GM18517 (cell line): ENCODE results near the gene IRGQ.
"Not testable (repeated sequence)": the region's sequence is repeated elsewhere in the genome, so short reads cannot be mapped to it uniquely, and the experiment has no call there.

ENCODE experiments used
- ATAC-seq: cut with Tn5 transposase; IDR thresholded peaks from one replicate; pipeline ENCODE4 v1.9.1; 2021; ENCODE audit warnings: mild to moderate bottlenecking, moderate library complexity; ENCODE audit not compliant: unreplicated experiment

IRGQ gene

DNA sequence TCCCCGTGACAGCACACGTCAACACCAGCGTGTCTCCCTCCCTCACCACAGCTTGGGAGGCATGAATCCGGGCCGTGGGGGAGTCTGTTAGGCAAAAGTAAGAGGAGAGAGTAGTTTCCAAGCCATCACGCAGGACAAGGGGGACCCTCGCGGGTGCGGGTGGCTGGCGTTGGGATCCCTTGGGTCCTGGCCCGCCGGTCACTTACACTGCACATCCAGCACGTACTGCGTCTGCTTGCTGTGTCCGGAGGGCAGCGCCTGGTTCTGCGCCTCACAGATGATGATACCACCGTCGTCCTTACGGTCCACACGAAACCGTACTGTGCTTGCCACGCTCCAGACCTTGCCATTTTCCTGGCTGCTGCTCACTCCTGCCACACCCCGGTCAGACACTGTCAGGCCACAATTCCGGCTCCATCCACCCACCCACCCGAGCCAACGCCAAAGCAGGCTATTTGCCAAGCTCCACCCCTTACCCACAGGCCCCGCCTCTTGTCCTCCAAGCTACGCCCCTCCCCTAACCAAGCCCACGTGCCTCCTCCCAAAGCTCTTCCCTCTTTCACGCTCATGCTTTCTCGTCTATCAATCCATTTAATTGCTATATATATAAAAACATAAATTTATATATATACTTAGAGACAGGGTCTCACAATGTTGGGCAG is 30.1 kb upstream of the IRGQ start:
- ATAC-seq, result no peak

DNA sequence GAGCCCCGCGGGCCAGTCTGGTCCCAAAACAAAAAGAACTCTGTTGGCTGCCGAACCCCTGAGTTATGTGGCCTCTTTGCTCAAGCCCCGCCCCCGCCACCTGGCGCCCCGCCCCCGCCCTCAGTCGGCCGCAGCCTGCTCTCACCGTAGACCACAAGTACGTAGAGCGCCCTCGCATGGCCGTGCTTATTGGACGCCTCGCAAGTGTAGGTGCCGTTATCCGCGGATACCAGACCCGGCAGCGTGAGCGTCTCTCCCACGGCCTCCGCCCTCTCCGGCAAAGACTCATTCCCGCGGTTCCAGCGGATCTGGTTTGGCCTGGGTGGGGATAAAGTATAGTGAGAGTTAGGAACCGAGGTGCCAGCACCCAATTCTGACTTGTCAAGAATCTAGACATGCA is 29.0 kb upstream of the IRGQ start:
- no peak for ATAC-seq

DNA sequence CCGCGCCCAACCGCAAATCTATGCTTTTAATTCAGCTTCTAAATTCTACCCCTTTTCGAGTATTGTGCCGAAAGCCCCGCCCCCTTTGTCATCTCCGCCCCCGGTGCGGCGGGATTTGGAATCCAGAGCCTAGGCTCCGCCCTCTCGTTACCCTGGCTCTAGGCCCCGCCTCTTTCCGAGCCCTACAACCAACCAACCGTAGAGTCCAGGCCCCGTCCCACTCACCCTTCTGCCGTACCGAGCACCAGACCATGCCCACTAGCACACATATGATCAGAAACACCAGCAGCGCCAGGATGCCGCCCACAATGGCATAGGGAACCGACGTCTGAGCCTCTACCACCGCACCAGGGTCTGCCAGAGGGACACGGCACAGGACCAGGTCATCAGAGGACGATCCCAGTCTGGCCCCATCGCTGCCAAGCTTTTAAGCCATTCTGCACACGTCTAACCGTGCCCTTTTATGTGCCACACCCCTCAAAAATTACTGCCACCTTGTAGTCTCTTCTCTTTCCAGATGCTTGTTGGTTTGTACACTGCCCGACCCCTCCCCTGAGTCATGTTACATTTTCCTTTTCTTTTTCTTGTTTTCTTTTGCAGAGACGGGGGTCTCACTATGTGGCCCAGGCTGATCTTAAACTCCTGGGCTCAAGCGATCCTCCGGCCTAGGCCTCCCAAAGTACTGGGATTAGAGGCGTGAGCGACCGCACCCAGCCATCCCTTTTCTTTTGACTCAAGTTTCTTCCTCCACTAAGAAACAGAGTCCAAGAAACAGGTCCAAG is 28.1 kb upstream of the IRGQ start:
- ATAC-seq, result no peak

DNA sequence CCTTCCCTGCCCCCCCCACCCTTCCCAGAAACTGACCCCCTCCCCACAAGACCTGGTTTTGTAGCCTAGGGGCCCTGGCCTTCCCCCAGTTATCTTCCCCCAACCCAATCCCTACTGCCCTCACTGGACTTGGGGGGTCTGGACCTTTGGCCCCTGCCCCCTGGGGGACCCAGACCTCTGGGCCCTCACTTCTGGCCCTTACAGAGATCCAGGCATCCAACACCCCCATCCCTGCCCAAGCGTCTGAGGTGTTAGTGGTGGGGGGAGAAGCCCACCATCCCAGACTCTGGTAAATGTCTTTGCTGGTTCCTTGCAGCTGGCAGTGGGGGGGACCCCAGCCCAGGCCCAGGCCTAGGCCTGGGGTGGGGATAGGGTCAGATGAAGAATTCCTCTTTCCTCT is 27.0 kb upstream of the IRGQ start:
- no peak for ATAC-seq

DNA sequence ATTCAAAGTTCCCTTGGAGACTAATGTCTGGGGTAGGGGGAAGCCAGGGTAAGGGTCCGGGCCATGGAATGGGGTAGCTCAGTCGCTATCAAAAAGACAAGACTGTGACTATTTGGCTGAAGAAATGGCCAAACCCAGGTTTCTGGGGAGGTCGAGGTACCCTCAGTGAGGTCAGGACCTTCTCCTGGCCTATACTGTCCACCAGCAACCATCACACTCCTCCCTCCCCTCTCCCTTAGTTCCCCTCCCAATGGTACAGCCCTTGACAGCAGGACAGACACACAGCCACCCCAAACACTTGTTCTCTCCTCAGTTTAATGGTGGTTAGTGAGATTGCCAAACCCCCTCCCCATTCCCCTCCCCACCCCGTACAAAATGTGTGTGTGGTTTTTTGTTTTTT is 26.1 kb upstream of the IRGQ start:
- no peak for ATAC-seq

DNA sequence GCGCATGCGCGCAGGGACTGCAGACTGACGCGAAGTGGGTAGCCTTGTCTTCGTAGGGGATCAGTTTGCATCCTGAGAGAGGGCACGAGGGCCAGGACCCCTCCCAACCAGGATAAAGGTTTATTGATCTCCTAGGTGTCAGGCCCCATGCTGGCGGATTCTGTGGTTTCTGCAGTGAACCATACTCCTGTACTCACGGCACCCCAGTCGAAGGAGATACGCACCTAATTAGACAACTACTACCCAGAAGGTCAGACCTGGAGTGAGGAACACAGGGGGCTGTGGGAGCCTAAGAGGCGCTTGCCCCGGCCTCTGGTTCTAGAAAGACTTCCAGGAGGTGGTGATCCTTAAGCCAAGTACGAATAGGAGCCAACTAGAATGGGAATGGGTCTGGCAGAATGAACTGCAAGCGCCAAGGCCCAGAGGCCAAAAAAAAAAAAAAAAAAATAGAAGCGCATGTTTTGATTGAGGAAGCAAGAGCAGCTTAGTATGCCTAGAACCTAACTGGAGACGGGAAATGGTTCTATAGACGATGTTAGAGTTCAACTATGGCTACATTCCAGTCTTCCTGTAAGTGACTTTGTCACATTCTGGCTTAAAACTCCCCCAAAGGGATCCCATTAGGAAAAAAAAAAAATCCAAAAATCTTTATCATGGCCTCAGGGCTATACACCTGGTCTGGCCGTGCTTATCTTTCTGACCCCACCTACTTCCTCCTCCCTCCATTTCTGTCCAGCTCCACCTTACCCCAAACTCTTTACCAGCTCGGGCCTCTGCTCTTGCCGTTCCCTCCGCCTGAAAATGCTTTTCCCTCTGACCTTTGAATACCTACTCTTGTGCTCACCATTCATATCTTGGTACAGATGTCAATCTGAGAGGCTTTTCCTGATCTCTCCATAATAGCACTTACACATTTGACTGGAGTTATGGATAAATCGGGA is 24.4 kb upstream of the IRGQ start:
- no peak for ATAC-seq

DNA sequence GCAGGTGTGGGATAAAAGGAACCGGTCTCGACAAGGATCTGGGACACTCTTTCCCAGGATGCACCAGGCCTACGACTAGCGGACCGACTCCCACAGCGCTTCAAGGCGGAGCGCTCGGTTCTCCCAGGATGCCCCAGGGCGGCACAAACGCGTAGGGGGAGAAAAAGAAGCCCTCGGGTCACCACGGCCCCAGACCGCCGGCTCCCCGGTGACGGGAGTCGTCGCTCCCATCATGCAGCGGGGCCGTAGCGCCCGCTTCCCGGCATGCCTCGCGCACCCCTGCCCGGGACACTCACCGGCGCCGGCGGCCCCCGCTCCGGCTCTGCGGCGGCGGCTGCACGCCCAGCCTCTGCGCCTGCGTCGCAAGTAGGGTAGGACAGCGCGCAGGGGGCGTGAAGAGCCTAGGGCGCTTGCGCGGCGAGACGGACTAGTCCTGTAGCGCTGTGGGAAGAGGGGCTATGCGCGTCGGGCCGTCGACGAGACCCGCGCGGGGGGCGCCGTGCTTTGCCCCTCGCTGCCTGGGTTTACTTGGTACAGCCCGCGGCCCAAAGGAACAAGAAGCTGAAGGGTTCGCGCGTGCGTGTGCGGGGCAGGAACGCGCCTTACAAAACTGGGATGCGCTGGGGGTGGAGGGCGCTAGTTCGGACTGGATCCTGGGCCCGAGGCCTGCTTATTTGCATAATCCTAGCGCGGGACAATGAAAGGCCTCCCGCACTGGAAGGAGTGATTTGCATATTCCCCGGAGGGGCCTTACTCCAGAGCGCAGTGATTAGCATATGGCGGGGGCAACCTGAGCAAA is 23.5 kb upstream of the IRGQ start, which contains the start of gene ZNF428:
Gene ZNF428 (minus strand): TSS at position 368 of the 799 bp plus-strand sequence. CDS start 5,325 bp downstream, outside the sequence.
- ATAC-seq, result peak; percentile 67

DNA sequence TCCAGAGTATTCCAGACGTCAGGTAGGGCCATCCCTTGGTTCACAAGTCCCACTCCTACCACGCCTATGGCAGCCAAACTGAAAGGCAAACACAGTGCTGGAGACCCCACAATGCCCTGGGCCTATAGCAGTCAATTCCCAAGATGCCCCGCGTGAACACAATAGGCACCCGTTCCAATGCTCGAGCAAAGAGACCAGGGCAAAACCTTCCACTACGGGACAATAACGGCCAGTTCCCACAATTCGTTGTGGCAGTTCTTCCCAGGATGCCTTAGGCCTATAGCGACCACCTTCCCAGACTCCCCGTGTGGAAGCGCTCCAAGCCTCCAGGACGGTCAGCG is 23.0 kb upstream of the IRGQ start:
- ATAC-seq, result peak; percentile 28

DNA sequence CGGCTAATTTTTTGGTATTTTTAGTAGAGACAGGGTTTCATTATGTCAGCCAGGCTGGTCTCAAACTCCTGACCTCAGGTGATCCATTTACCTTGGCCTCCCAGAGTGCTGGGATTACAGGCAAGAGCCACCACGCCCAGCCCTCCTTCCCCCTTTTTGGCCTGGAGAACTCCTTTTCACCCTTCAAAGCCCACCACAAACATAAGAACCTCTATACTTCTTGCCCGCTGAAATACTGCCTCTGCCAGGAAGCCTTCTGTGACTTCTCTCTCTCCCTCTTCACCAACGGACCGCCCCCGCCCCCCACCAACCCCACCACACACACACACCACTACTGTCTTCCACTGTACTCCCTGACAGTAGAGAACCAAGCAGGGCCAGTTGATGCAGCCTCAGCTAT is 21.0 kb upstream of the IRGQ start:
- no peak for ATAC-seq

DNA sequence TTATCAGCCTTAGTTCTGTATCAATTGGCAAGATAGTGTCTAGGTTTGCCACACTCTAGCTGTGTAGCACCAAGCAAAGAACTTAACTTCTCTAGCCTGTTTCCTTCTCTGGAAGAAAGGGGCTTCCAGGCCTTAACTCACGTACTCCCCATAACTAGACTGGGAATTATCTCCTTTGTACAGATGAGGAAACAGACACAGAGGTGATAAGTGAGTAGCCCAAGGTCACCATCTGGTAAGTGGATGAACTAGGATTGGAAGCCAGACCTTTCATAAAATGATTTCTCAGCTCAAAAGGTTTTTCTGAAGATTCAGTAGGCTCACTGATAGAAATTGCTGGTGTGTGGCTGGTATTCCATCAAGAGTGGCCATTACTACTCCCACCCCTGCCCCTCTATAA is 20.4 kb upstream of the IRGQ start:
- no peak for ATAC-seq

DNA sequence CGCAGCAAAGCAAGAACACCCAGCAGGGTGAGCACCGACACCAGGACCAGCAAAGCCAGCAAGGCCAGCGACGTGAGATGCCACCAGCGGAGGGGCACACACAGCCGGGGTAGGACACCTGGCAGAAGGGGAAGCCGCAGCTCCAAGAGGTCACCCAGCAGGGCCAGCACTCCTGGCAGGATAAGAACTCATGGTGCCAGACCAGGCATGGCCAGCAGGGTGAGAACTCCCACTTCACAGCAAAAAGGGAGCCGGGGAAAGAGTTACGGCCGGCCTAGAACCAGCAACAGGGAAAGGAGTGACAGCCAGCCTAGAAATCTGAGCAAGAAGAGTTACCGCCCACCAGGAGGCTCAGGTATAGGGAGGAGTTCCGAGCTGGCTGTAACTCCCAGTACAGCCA is 16.4 kb upstream of the IRGQ start:
- no peak for ATAC-seq

DNA sequence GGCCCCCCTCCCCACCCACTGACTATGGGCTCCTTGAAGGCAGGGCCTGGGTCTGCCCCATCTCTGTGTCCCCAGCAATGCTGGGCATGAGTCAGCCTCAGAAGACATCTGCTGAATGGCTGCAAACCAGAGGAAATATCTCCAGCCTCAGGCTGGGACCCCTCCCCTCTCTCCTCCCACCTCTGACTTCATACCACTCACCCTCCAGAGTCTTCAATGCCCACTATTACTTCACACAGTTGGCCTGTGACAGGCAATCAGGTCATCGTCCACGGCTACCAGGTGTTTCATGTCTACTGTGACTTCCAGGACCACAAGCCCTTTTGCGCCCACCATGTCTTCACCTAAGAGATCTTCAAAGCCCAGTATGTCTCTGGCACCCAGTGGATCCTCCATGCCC is 15.9 kb upstream of the IRGQ start, which contains the start of gene SRRM5:
Gene SRRM5 (plus strand): TSS at position 301 of the 400 bp plus-strand sequence. CDS start 34 bp downstream, at position 335.
- no peak for ATAC-seq

DNA sequence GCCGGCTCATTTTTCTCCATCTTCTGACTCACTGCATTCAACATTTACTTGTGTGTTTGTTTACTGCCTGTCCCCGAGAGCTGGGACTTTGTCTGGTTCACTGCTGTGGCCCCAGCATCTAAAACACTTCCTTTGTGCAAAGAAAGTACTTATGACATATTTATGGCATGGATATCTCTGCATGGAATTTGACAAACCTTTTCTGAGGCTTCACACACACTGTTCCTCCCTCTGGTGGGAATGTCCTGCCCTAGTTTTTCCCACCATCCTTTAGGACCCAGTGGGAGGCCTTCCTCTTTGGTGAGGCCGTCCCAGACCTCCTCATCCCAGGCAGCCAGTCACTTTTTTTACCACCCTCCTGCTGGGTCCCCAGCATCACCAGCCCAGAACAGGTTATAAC is 14.6 kb upstream of the IRGQ start:
- ATAC-seq, result no peak

DNA sequence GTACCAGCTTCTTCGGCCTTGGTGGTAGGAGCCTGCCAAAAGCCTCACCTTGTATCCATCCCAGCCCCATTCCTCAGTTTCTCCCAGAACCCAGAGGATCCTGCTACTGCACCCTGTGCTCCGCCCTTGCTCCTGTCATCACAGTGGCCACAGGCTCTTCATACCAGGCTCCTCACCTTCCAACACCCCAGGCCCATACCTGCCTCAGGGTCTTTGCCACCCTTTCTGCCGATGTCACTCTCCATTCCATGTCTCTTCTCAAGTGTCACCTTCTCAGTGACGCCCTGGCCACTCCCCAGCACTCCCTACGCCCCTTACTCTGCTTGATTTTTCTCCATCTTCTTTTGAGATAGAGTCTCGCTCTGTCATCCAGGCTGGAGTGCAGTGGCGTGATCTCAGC is 13.9 kb upstream of the IRGQ start:
- no peak for ATAC-seq

DNA sequence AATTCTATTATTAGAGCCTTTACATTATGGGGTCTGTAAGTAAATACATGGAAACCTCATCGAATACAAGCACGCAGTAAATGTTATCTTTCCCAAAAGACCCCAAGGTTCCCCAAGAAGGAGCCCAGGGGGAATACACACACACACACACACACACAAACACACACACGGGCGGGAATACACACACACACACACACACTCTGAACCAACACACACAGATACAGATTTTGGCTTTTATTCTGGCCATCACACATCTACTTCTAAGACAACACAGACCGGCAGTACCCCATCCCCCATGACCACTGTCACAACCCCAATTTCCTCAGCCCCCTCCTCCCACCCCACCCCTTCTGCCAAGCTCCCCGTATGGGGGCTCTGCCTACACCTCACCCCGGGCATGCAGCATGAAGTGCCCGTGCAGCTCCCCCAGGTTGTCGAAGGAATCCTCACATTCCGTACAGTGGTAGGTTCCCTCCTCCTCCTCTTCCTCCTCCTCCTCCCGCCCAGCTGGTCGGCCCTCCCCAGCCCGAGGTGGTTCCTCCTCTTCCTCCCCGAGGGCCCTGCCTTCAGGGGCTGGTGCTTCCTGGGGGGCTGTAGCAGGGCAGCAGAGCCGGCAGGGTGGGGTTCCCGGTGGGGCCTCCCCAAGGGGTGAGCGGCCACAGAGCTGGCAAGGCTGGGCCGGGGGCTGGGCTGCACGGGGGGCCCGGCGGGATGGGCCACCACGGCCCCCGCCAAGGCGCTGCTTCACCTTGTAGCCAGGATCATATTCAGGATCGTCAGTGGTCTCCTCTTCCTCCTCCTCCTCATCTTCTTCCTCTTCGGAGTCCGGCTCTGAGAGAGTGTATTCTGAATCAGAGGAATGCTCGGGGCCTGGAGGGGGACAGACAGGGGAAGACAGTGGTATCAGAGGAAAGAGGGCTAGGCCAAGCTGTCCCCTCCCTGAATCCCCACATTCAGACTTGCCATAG is 11.6 kb upstream of the IRGQ start:
- no peak for ATAC-seq

DNA sequence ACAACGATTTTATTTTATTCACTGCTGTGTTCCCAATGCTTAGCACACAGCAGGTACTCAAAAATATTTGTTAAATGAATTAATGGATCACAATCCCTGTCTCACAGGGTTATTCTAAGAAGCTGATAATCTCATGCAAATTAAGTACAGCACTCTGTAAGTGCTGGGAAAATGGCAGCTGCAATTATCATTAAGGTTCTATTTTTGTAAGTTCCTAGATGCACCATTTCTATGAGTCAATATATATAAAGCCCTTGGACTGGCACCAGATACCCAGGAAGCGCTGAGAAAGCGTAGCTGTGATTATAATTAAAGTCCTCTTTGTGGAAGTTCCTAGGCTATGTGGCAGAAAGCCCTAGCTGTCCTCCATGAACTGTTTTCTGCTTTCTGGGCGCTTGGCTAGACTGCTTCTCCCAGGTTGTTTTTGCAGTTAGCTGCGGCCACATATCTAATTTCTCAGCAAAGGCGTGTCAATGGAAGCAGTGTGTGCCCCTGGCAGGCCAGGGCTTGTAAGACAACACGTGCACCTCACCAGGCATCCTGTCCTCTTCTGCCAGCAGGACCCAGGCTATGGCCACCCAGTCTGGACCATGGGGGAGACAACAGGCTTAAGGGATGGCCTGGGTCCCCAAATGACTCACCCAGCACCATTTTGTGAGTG is 10.8 kb upstream of the IRGQ start:
- ATAC-seq, result no peak

DNA sequence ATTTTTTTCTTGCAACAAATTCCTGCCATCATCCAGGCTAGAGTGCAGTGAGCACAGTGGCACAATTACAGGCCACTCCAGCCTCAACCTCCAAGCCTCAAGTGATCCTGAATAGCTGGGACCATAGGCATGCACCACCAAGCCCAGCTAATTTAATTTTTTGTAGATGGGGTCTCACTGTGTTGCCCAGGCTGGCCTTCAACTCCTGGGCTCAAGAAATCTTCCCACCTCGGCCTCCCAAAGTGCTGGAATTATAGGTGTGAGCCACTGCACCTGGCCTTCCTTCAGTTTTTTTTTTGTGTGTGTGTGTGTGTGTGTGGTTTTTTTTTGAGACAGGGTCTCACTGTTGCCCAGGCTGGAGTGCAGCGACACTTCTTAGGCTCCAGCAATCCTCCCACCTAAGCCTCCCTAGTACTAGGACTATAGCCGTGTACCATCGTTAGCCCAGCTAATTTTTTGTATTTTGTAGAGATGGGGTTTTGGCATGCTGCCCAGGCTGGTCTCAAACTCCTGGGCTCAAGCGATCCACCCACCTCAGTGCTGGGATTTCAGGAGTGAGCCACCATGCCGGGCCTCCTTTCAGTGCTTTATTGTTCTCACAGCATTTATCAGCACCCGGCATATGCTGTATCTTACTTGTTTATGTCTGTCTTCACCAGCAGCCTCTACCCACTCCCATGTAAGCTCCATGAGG is 10.1 kb upstream of the IRGQ start:
- no peak for ATAC-seq

DNA sequence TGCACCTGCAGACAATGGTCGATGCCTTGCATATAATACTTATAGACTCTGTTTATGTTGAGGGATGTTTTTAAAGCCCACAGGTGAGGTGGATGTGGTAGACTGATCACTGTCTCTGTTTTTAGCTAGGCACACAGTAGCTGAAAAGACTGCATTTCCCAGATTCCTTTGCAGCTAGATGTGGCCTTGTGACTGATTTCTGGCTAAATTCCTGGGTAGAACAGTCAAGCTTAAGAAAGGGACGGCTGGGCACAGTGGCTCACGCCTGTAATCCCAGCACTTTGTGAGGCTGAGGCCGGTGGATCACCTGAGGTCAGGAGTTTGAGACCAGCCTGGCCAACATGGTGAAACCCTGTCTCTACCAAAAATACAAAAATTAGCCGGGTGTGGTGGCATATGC is 4.4 kb upstream of the IRGQ start:
- ATAC-seq, result not testable (repeated sequence)
